ENCODE measurements around the gene MED20. TPM values are rescaled to one million over a fixed set of nuclear protein-coding genes. Genes with fewer than 3 reads are reported as not detected.

The MED20 gene
- total RNA-seq, 1 donor from 2014 or later = 24.1 TPM

GRCh38 chr6:41885930-41886329 is 35.0 kb downstream of the MED20 start:
- H3K27ac Mint-ChIP-seq = no peak overlapping the region
- peaks cover 2% of the 10 kb centered on the region for H3K4me1 Mint-ChIP-seq
- H3K36me3 Mint-ChIP-seq = no peaks in the 10 kb centered on the region
- H3K4me3 Mint-ChIP-seq = no peak overlapping the region
- TF ChIP-seq, protein P1, sequence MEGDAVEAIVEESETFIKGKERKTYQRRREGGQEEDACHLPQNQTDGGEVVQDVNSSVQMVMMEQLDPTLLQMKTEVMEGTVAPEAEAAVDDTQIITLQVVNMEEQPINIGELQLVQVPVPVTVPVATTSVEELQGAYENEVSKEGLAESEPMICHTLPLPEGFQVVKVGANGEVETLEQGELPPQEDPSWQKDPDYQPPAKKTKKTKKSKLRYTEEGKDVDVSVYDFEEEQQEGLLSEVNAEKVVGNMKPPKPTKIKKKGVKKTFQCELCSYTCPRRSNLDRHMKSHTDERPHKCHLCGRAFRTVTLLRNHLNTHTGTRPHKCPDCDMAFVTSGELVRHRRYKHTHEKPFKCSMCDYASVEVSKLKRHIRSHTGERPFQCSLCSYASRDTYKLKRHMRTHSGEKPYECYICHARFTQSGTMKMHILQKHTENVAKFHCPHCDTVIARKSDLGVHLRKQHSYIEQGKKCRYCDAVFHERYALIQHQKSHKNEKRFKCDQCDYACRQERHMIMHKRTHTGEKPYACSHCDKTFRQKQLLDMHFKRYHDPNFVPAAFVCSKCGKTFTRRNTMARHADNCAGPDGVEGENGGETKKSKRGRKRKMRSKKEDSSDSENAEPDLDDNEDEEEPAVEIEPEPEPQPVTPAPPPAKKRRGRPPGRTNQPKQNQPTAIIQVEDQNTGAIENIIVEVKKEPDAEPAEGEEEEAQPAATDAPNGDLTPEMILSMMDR (IDR thresholded peaks at IDR 0.05; ENCODE audit: unreplicated experiment) = no peak
- no peaks in the 10 kb centered on the region for H3K9me3 Mint-ChIP-seq
- no peak for DNase-seq (ENCODE audit: low spot score in 2 of 2, unreplicated experiment in 2 of 2)
- H3K27me3 Mint-ChIP-seq (ENCODE audit: low read depth) = no peaks in the 10 kb centered on the region

GRCh38 chr6:41884957-41885356 is 36.0 kb downstream of the MED20 start:
- H3K4me3 Mint-ChIP-seq = no peak overlapping the region
- no peaks in the 10 kb centered on the region for H3K9me3 Mint-ChIP-seq
- TF ChIP-seq, protein P1 (IDR thresholded peaks at IDR 0.05; ENCODE audit: unreplicated experiment) = no peak
- DNase-seq (ENCODE audit: low spot score in 2 of 2, unreplicated experiment in 2 of 2) = no peak
- H3K27me3 Mint-ChIP-seq (ENCODE audit: low read depth) = no peaks in the 10 kb centered on the region
- H3K36me3 Mint-ChIP-seq = no peaks in the 10 kb centered on the region
- H3K27ac Mint-ChIP-seq = no peak overlapping the region
- H3K4me1 Mint-ChIP-seq = peaks cover 2% of the 10 kb centered on the region

DNA sequence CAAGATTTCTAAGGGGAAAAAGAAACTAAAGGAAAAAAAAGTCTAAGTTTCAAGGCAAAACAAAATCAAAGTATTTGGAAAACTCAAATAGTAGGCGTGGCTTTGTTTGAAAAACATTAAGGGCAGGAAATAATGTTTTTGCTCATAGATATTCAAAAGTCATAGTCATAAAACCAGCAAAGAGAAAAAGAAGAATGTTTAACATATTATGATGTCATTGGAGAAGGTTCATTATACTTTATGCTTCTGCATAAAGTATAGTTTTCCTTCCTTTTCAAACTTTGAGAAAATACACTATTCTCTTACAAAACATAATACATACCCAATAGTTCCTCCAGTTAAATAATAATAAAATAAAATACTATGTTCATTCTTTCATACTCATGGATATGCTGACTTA is 39.4 kb downstream of the MED20 start:
- H3K36me3 Mint-ChIP-seq = no peaks in the 10 kb centered on the region
- TF ChIP-seq, protein P1 (IDR thresholded peaks at IDR 0.05; ENCODE audit: unreplicated experiment) = no peak
- H3K9me3 Mint-ChIP-seq = no peaks in the 10 kb centered on the region
- H3K4me1 Mint-ChIP-seq = peaks cover 5% of the 10 kb centered on the region
- H3K4me3 Mint-ChIP-seq = no peak overlapping the region
- no peak for DNase-seq (ENCODE audit: low spot score in 2 of 2, unreplicated experiment in 2 of 2)
- H3K27me3 Mint-ChIP-seq (ENCODE audit: low read depth) = no peaks in the 10 kb centered on the region
- H3K27ac Mint-ChIP-seq = no peak overlapping the region

DNA sequence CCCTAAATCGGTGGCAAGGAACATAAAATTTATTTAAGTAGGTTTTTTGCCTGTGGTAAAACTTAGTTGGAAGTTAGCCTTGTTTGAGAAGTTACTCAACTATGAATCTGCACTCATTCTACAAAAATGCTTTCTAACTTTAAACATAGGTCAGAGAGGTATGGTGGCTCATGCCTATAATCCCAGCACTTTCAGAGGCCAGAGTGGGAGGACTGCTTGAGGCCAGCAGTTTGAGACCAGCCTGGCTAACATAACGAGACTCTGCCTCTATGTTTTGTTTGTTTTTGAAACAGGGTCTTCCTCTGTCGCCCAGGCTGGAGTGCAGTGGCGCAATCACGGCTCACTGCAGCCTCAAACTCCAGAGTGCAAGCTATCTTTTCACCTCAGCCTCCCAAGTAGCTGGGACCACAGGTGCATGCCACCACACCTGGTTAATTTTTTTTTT is 42.0 kb downstream of the MED20 start:
- no peak for DNase-seq (ENCODE audit: low spot score in 2 of 2, unreplicated experiment in 2 of 2)
- Mint-ChIP-seq H3K27ac (no peak overlapping the region), H3K36me3 (no peaks in the 10 kb centered on the region), H3K4me3 (no peak overlapping the region), H3K4me1 (peaks cover 5% of the 10 kb centered on the region), H3K27me3 (ENCODE audit: low read depth) (no peaks in the 10 kb centered on the region), H3K9me3 (no peaks in the 10 kb centered on the region)
- TF ChIP-seq, protein P1 (IDR thresholded peaks at IDR 0.05; ENCODE audit: unreplicated experiment) = no peak

DNA sequence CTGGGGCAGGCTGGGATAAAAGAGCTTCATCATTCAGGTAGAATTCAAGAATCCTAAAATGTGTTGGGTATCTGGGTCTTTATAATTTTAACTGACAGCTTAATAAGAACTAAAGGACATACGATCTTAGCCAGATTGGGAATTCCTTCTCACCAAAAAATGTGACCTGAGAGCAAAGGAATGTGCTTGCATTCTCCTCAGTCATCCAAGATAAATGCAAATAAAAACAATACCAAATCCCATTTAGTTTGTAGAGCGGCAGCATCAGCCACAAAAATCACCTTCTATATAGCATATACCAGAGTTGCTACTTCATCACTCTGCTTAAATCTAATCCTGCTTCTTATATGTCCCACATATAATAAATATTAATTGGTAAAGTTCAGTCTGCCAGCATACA is 42.7 kb downstream of the MED20 start:
- Mint-ChIP-seq H3K4me1 (peaks cover 5% of the 10 kb centered on the region), H3K9me3 (no peaks in the 10 kb centered on the region), H3K4me3 (no peak overlapping the region), H3K36me3 (no peaks in the 10 kb centered on the region), H3K27me3 (ENCODE audit: low read depth) (no peaks in the 10 kb centered on the region), H3K27ac (no peak overlapping the region)
- no peak for DNase-seq (ENCODE audit: low spot score in 2 of 2, unreplicated experiment in 2 of 2)
- TF ChIP-seq, protein P1 (IDR thresholded peaks at IDR 0.05; ENCODE audit: unreplicated experiment) = no peak

Data from mesothelial cell of epicardium (in vitro differentiated cells).